MCF 10A (cell line): ENCODE data around the gene ATR. TPM values are rescaled to one million over a fixed set of nuclear protein-coding genes. Genes with fewer than 3 reads are reported as not detected.
"Not testable (repeated sequence)": the region's sequence is repeated elsewhere in the genome, so short reads cannot be mapped to it uniquely, and the experiment has no call there.

Experiments used
- BruUV-seq: library from RNA; stranded (reverse); fragments of 400-500 nt; replicated peaks from 2 replicates; lab custom pipeline; 2021; lab: Mats Ljungman, UMichigan
- CTCF ChIA-PET: fragments of 300-600 bp; sonication (Branson Sonifier 250); formaldehyde crosslinking; extraction: SDS; loops from one replicate; lab custom pipeline; 2021; ENCODE audit warnings: antibody characterized with exemption, inconsistent platforms; lab: Yijun Ruan, JAX
- POLR2A ChIA-PET: fragments of 300-600, 350-650 bp; sonication (Branson Sonifier 250); formaldehyde crosslinking; extraction: SDS; loops from one replicate; lab custom pipeline; 2020; ENCODE audit warnings: antibody characterized with exemption, inconsistent platforms; lab: Yijun Ruan, JAX
- DNase-seq: peaks from one replicate; pipeline ENCODE4 v3.0.0-alpha.2; 2018; ENCODE audit not compliant: unreplicated experiment
- H3K27ac Mint-ChIP-seq: one replicate; pipeline ENCODE4 v1.8.0; 2022; ENCODE audit warnings: mild to moderate bottlenecking, low read depth, mixed read lengths; ENCODE audit not compliant: unreplicated experiment
- H3K27me3 Mint-ChIP-seq: one replicate; pipeline ENCODE4 v1.8.0; 2022; ENCODE audit warnings: mixed read lengths; ENCODE audit not compliant: insufficient read depth, unreplicated experiment
- H3K36me3 Mint-ChIP-seq: one replicate; pipeline ENCODE4 v1.8.0; 2022; ENCODE audit warnings: mild to moderate bottlenecking, moderate library complexity, mixed read lengths; ENCODE audit not compliant: insufficient read depth, unreplicated experiment
- H3K4me1 Mint-ChIP-seq: one replicate; pipeline ENCODE4 v1.8.0; 2022; ENCODE audit warnings: mixed read lengths; ENCODE audit not compliant: insufficient read depth, unreplicated experiment
- H3K4me3 Mint-ChIP-seq: one replicate; pipeline ENCODE4 v1.8.0; 2022; ENCODE audit warnings: mild to moderate bottlenecking, moderate library complexity, mixed read lengths; ENCODE audit not compliant: unreplicated experiment
- H3K9me3 Mint-ChIP-seq: one replicate; pipeline ENCODE4 v1.8.0; 2022; ENCODE audit warnings: mixed read lengths; ENCODE audit not compliant: unreplicated experiment
- CTCF ChIP-seq: fragments of 200-600 bp; IDR thresholded peaks from one replicate; pipeline ENCODE4 v1.8.0; 2022; ENCODE audit warnings: antibody characterized with exemption, mild to moderate bottlenecking; ENCODE audit not compliant: unreplicated experiment
- intact Hi-C: fragments of 100-400 bp; cut with micrococcal nuclease; formaldehyde crosslinking; loops from 2 replicates; pipeline ENCODE4 v1.14.1; 2022
- total RNA-seq: library from RNA; stranded (reverse); gene quantifications from 2 replicates; pipeline ENCODE4 v1.2.3, GENCODE V29; 2022

Gene ATR
- total RNA-seq, 1 experiment from 2014 or later, result 30.2 TPM

GRCh38 chr3:142595951-142596725 lies 17.6 kb upstream of the ATR start, which contains the start of gene PLS1:
PLS1 (plus strand) TSS chr3:142596393; CDS start chr3:142664238, 67,845 bp downstream.
- CTCF ChIA-PET, result interaction anchor here (1.0 to 1.9 kb wide), 2 partner anchors 9 to 18 kb away, joined by 4 to 8 read pairs; partner anchors contain the start of gene ATR
- Mint-ChIP-seq H3K9me3 (no peaks in the 10 kb centered on the region), H3K27me3 (no peaks in the 10 kb centered on the region), H3K4me3 (peak within 1 kb of the TSS; percentile 96), H3K36me3 (peaks cover 6% of the 10 kb centered on the region), H3K4me1 (peaks cover 12% of the 10 kb centered on the region), H3K27ac (peak within 1 kb of the TSS; percentile 94)
- no TSS peak for BruUV-seq
- POLR2A ChIA-PET, result interaction anchor here (0.6 to 5.0 kb wide), 20 partner anchors 9 to 448 kb away, joined by 3 to 76 read pairs (median 3); partner anchors contain the start of genes ATR, TRPC1 and U2SURP
- peak; percentile 92 for DNase-seq
- intact Hi-C loops, result loop anchor here (1.0 to 5.0 kb wide), 3 partner anchors 51 to 399 kb away; partner anchors contain the start of gene TRPC1
- no peak for TF ChIP-seq CTCF

GRCh38 chr3:142595581-142595950 lies 17.0 kb upstream of the ATR start:
- POLR2A ChIA-PET, result interaction anchor here (0.9 to 5.0 kb wide), 11 partner anchors 8 to 406 kb away, joined by 3 to 76 read pairs (median 12); partner anchors contain the start of genes ATR, TRPC1 and U2SURP
- peak; percentile 40 for DNase-seq
- CTCF ChIA-PET, result interaction anchor here (1.0 kb wide), 1 partner anchor 9 kb away, joined by 4 read pairs; no protein-coding TSS in a partner anchor

GRCh38 chr3:142595141-142595540 lies 16.6 kb upstream of the ATR start:
- H3K9me3 Mint-ChIP-seq, result no peaks in the 10 kb centered on the region
- DNase-seq, result no peak
- peaks cover 12% of the 10 kb centered on the region for H3K4me1 Mint-ChIP-seq
- H3K27me3 Mint-ChIP-seq, result no peaks in the 10 kb centered on the region
- H3K36me3 Mint-ChIP-seq, result peaks cover 2% of the 10 kb centered on the region
- POLR2A ChIA-PET, result interaction anchor here (1.0 to 5.0 kb wide), 4 partner anchors 16 to 129 kb away, joined by 3 to 76 read pairs (median 17); partner anchors contain the start of genes ATR and TRPC1
- CTCF ChIA-PET, result no interaction called here
- no TSS peak for BruUV-seq
- no peak for TF ChIP-seq CTCF
- H3K27ac Mint-ChIP-seq, result peak overlapping the region; percentile 94
- H3K4me3 Mint-ChIP-seq, result peak overlapping the region; percentile 96
- intact Hi-C loops, result loop anchor here (2.0 to 5.0 kb wide), 2 partner anchors 52 to 400 kb away; no protein-coding TSS in a partner anchor

More at GRCh38 chr3:142595581-142595950, 17.0 kb upstream of the ATR start:
- Mint-ChIP-seq H3K9me3 (no peaks in the 10 kb centered on the region), H3K36me3 (peaks cover 6% of the 10 kb centered on the region), H3K27me3 (no peaks in the 10 kb centered on the region), H3K4me3 (peak overlapping the region; percentile 96), H3K4me1 (peaks cover 12% of the 10 kb centered on the region), H3K27ac (peak overlapping the region; percentile 94)
- BruUV-seq, result TSS peak; percentile 88
- intact Hi-C loops, result loop anchor here (2.0 to 5.0 kb wide), 2 partner anchors 52 to 399 kb away; no protein-coding TSS in a partner anchor
- no peak for TF ChIP-seq CTCF

- H3K27ac Mint-ChIP-seq, H3K9me3 Mint-ChIP-seq, H3K4me3 Mint-ChIP-seq, H3K36me3 Mint-ChIP-seq, H3K4me1 Mint-ChIP-seq, H3K27me3 Mint-ChIP-seq, DNase-seq, BruUV-seq, intact Hi-C loops: not testable (repeated sequence)
- ChIA-PET CTCF (interaction anchor here (0.6 to 6.6 kb wide), 7 partner anchors 54 to 423 kb away, joined by 3 to 92 read pairs (median 4); no protein-coding TSS in a partner anchor), POLR2A (interaction anchor here (1.1 to 2.1 kb wide), 2 partner anchors 9 to 14 kb away, joined by 4 to 10 read pairs; partner anchors contain the start of gene ATR)
These were observed 13.7 kb upstream of the ATR start for GRCh38 chr3:142592268-142592667.
